NB4 (cell line): Measurements from ENCODE around the gene GFER.

Experiments
- DNase-seq: peaks from one replicate; pipeline ENCODE4 v3.0.0; 2010; ENCODE audit warnings: low read depth
- H3K4me3 ChIP-seq: one replicate; pipeline ENCODE4 v1.5.1; 2011; ENCODE audit warnings: mild to moderate bottlenecking, low read depth, low read length, moderate library complexity
- CTCF ChIP-seq: IDR thresholded peaks from one replicate; pipeline ENCODE4 v1.5.1; 2012; ENCODE audit warnings: low read depth, low read length
- MAX ChIP-seq: IDR thresholded peaks from 2 replicates; pipeline ENCODE4 v1.6.1; 2011; ENCODE audit warnings: low read depth, low read length
- MYC ChIP-seq: IDR thresholded peaks from 2 replicates; pipeline ENCODE4 v1.6.1; 2011; ENCODE audit warnings: low read depth, low read length
- POLR2A ChIP-seq: IDR thresholded peaks from 2 replicates; pipeline ENCODE4 v1.6.1; 2011; ENCODE audit warnings: mild to moderate bottlenecking; ENCODE audit not compliant: insufficient read length; ENCODE audit errors: extremely low read depth

Gene GFER

GRCh38 chr16:1974157-1975070, 9.6 kb upstream of the GFER start:
- TF ChIP-seq MAX (no peak), POLR2A (no peak), MYC (no peak), CTCF (no peak)
- no peak for DNase-seq
- H3K4me3 ChIP-seq = no peak overlapping the region

GRCh38 chr16:1975432-1976215, 8.4 kb upstream of the GFER start:
- H3K4me3 ChIP-seq = no peak overlapping the region
- no peak for DNase-seq
- TF ChIP-seq MYC (no peak), MAX (no peak), POLR2A (no peak), CTCF (no peak)

- H3K4me3 ChIP-seq = no peak overlapping the region
- no peak for DNase-seq
- TF ChIP-seq CTCF (no peak), POLR2A (no peak), MAX (no peak), MYC (no peak)
Observed at GRCh38 chr16:1976216-1976520, 7.8 kb upstream of the GFER start.

- no peak overlapping the region for H3K4me3 ChIP-seq
- TF ChIP-seq POLR2A = no peak
- no peak for TF ChIP-seq CTCF
- TF ChIP-seq MYC = no peak
- TF ChIP-seq MAX = no peak
- no peak for DNase-seq
Observed at GRCh38 chr16:1976951-1977874, 6.8 kb upstream of the GFER start.

- H3K4me3 ChIP-seq = no peak overlapping the region
- no peak for TF ChIP-seq CTCF
- no peak for TF ChIP-seq POLR2A
- TF ChIP-seq MYC = no peak
- TF ChIP-seq MAX = no peak
- no peak for DNase-seq
Observed at GRCh38 chr16:1977875-1978268, 6.1 kb upstream of the GFER start.
